ENCODE results near the gene IL1RAP. TPM values are rescaled to one million over a fixed set of nuclear protein-coding genes. Genes with fewer than 3 reads are reported as not detected.

IL1RAP gene
- total and polyA plus RNA-seq, 2 experiments from 2014 or later, result 3.6 to 5.0 TPM

GRCh38 chr3:190695225-190695624, 181.3 kb downstream of the IL1RAP start:
- TF ChIP-seq JUNB (IDR thresholded peaks at IDR 0.05; ENCODE audit: unreplicated experiment) (no peak), NANOG (IDR thresholded peaks at IDR 0.05; ENCODE audit: borderline replicate concordance) (no peak), ZNF462 (CRISPR knock-in tag; IDR thresholded peaks at IDR 0.05) (no peak), ZNF114 (CRISPR knock-in tag; IDR thresholded peaks at IDR 0.05) (no peak), EZH2 (IDR thresholded peaks at IDR 0.05; ENCODE audit: low read depth, unreplicated experiment) (no peak), STAT1 (IDR thresholded peaks at IDR 0.05; ENCODE audit: unreplicated experiment) (no peak), ZNF331 (CRISPR knock-in tag; IDR thresholded peaks at IDR 0.05; ENCODE audit: low read depth) (no peak), ETS1 (IDR thresholded peaks at IDR 0.05) (no peak), POLR2AphosphoS5 (IDR thresholded peaks at IDR 0.05; ENCODE audit: low read depth) (no peak), REST (IDR thresholded peaks at IDR 0.05; ENCODE audit: unreplicated experiment) (no peak), CREB1 (CRISPR knock-in tag; IDR thresholded peaks at IDR 0.05; ENCODE audit: low read depth) (no peak)
- Histone ChIP-seq H3K36me3 (ENCODE audit: insufficient read depth) (no peaks in the 10 kb centered on the region), H4K20me1 (replicated peaks; ENCODE audit: insufficient read depth) (no peaks in the 10 kb centered on the region), H2AFZ (no peak overlapping the region), H3K79me2 (replicated peaks; ENCODE audit: insufficient read depth) (no peaks in the 10 kb centered on the region), H3K9me2 (ENCODE audit: insufficient read depth) (0 out of 2 replicates have a peak, but pooled peaks cover 12% of the 10 kb centered on the region), H3K4me3 (no peak overlapping the region), H3F3A (replicated peaks; ENCODE audit: low read depth) (no peaks in the 10 kb centered on the region), H3K27ac (ENCODE audit: low read depth) (no peak overlapping the region), H3K4me1 (ENCODE audit: insufficient read depth) (no peaks in the 10 kb centered on the region; the same call in 1 of the 2 replicates), H3K4me2 (no peak overlapping the region), H3K27me3 (ENCODE audit: insufficient read depth) (no peaks in the 10 kb centered on the region)
- no peak overlapping the region for H3K4me3 Mint-ChIP-seq
- ATAC-seq (no peak), DNase-seq (ENCODE audit: low spot score) (no peak)
- no peaks in the 10 kb centered on the region for H3K27me3 Mint-ChIP-seq (ENCODE audit: insufficient read depth, low read depth, poor library complexity)
- H3K27ac Mint-ChIP-seq, result no peak overlapping the region
- H3K36me3 Mint-ChIP-seq (ENCODE audit: low read depth), result no peaks in the 10 kb centered on the region
- H3K4me1 Mint-ChIP-seq, result peaks cover 5% of the 10 kb centered on the region; the same call in 2 of the 3 replicates
- no peaks in the 10 kb centered on the region for H3K9me3 Mint-ChIP-seq
